Esophagus muscularis mucosa (tissue), 4 donors: ENCODE data around the gene POLR1E. TPM values are rescaled to one million over a fixed set of nuclear protein-coding genes. Genes with fewer than 3 reads are reported as not detected.

Experiments used
- DNase-seq: peaks from one replicate; pipeline ENCODE4 v3.0.0-alpha.2; 2017; ENCODE audit errors: extremely low spot score
- H3K27ac ChIP-seq, 4 donors: fragments of 200-600 bp; sonication (generic); replicated peaks in 1 of 4; 1 replicate in 3 of 4; 2 replicates in 1 of 4; pipeline ENCODE4 v1.5.1; 2016 to 2019; ENCODE audit warnings: mild to moderate bottlenecking in 1 of 4
- H3K27me3 ChIP-seq, 4 donors: fragments of 200-600 bp; sonication (generic); one replicate each; pipeline versions ENCODE4 v1.5.1 to v1.6.0; 2016 to 2019
- H3K36me3 ChIP-seq, 4 donors: fragments of 200-600 bp; sonication (generic); one replicate each; pipeline ENCODE4 v1.5.1; 2016 to 2019
- H3K4me1 ChIP-seq, 4 donors: fragments of 200-600 bp; sonication (generic); one replicate each; pipeline ENCODE4 v1.5.1; 2016 to 2019
- H3K4me3 ChIP-seq, 4 donors: fragments of 200-600 bp; sonication (generic); 1 replicate in 2 of 4; 2 replicates in 2 of 4; pipeline ENCODE4 v1.5.1; 2016 to 2019; ENCODE audit warnings: mild to moderate bottlenecking in 4 of 4, moderate library complexity in 1 of 4
- H3K9me3 ChIP-seq, 4 donors: fragments of 200-600 bp; sonication (generic); 1 replicate in 3 of 4; 2 replicates in 1 of 4; pipeline ENCODE4 v1.5.1; 2016 to 2019
- EP300 ChIP-seq: sonication (generic); formaldehyde crosslinking; IDR thresholded peaks from one replicate; pipeline ENCODE4 v1.6.1; 2017; ENCODE audit warnings: antibody characterized with exemption
- POLR2A ChIP-seq: fragments of 450-650 bp; IDR thresholded peaks from one replicate; pipeline ENCODE4 v1.6.1; 2017; ENCODE audit warnings: antibody characterized with exemption, moderate library complexity, mild to moderate bottlenecking, low read depth
- POLR2AphosphoS5 ChIP-seq, 2 donors: sonication (generic); formaldehyde crosslinking; IDR thresholded peaks; one replicate each; pipeline ENCODE4 v1.6.1; 2017; ENCODE audit warnings: antibody characterized with exemption in 2 of 2
- WGBS: methylation state at CpG from one replicate; pipeline ENCODE4 v1.1.5; 2018; 5-methylcytosine and 5-hydroxymethylcytosine counted together
- intact Hi-C: fragments of 100-400 bp; cut with DNase I; formaldehyde crosslinking; loops from one replicate; pipeline ENCODE4 v1.15.1; 2023
- total RNA-seq, 4 donors: library from RNA; depleted of rRNA; stranded (reverse); fragments of >200 nt; gene quantifications; one replicate each; pipeline versions ENCODE4 v1.1.0 to v1.2.1, GENCODE V29; 2016
- TF ChIP-seq, protein P1 (sequence below), 3 experiments: fragments of 200-600 bp in 2 of 3; fragments of 450-650 bp in 1 of 3; sonication (generic) in 2 of 3; IDR thresholded peaks; one replicate each; pipeline ENCODE4 v1.5.1; 2017 to 2019; ENCODE audit warnings: antibody characterized with exemption in 3 of 3, mild to moderate bottlenecking in 2 of 3, moderate library complexity in 1 of 3

POLR1E gene
- total RNA-seq, 4 donors from 2014 or later, result 17.4 to 36.8 (median 24.5) TPM

DNA sequence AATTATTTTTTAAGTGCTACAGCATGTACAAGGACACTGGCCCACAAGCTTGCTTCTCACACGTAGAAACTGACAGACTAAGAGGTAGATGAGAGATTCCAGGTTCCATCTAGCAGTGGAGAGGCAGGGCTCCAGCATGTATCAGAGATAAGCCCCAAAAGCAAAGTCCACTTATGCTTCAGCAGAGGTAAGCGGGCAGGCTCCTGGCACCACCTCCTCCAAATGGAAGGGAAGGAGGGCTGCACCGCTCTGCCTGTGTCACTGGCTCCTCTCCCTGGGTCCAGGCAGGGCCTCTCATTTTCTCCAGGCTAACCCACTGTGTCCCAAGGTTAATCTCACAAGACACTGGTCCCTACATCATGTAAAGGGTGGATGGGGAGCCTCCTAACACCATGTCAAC is 47.4 kb upstream of the POLR1E start:
- Histone ChIP-seq H3K27ac (no peak overlapping the region), H3K36me3 (peaks cover 32 to 94% (median 79%) of the 10 kb centered on the region in 4 donors), H3K27me3 (no peaks in the 10 kb centered on the region), H3K4me3 (no peak overlapping the region), H3K9me3 (no peaks in the 10 kb centered on the region), H3K4me1 (peaks cover 19 to 29% (median 21%) of the 10 kb centered on the region in 4 donors)
- TF ChIP-seq POLR2A (no peak), EP300 (no peak)
- TF ChIP-seq, protein P1, sequence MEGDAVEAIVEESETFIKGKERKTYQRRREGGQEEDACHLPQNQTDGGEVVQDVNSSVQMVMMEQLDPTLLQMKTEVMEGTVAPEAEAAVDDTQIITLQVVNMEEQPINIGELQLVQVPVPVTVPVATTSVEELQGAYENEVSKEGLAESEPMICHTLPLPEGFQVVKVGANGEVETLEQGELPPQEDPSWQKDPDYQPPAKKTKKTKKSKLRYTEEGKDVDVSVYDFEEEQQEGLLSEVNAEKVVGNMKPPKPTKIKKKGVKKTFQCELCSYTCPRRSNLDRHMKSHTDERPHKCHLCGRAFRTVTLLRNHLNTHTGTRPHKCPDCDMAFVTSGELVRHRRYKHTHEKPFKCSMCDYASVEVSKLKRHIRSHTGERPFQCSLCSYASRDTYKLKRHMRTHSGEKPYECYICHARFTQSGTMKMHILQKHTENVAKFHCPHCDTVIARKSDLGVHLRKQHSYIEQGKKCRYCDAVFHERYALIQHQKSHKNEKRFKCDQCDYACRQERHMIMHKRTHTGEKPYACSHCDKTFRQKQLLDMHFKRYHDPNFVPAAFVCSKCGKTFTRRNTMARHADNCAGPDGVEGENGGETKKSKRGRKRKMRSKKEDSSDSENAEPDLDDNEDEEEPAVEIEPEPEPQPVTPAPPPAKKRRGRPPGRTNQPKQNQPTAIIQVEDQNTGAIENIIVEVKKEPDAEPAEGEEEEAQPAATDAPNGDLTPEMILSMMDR (IDR thresholded peaks at IDR 0.05), result no peak
- DNase-seq, result no peak
- intact Hi-C loops, result no loop called here
- 89% methylated on average over 3 of the region's 3 CpGs for WGBS

DNA sequence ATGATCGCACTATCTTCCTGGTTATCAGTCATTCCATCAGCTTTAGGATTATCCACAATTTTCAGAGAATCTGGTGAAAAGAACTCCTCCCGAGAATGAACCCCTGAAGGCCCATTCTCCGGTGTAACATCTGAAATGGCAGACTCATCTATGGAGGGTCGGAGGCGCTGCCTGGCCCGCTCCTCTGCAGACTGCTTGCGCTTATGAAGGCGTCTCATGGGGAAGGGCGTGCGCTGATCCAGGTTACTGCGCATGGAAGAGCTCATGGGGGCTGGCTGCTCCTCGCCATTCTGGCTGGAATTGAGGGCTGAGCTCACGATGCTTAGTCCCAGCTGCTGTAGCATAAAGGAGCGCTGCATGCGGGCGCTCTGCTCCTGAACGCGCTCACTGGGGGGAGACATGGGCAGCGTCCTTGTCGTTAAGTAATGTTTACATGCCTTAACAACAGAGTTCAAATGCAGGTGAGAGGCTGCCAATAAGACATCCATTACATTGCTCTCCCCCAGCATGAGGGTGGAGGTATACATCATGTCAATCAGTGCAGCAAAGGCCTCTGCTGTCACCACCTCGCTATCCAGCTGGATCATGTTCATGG is 43.9 kb upstream of the POLR1E start:
- peaks cover 10 to 17% (median 16%) of the 10 kb centered on the region in 4 donors for H3K4me1 ChIP-seq
- WGBS, result 96% methylated on average over 16 of the region's 21 CpGs
- peaks cover 25 to 61% (median 56%) of the 10 kb centered on the region in 4 donors for H3K36me3 ChIP-seq
- H3K27me3 ChIP-seq, result no peaks in the 10 kb centered on the region
- TF ChIP-seq POLR2AphosphoS5 (IDR thresholded peaks at IDR 0.05) (no peak), POLR2A (no peak), EP300 (no peak)
- TF ChIP-seq, protein P1 (IDR thresholded peaks at IDR 0.05), result no peak
- H3K27ac ChIP-seq, result no peak overlapping the region
- intact Hi-C loops, result no loop called here
- no peaks in the 10 kb centered on the region for H3K9me3 ChIP-seq
- H3K4me3 ChIP-seq, result no peak overlapping the region
- DNase-seq, result no peak

DNA sequence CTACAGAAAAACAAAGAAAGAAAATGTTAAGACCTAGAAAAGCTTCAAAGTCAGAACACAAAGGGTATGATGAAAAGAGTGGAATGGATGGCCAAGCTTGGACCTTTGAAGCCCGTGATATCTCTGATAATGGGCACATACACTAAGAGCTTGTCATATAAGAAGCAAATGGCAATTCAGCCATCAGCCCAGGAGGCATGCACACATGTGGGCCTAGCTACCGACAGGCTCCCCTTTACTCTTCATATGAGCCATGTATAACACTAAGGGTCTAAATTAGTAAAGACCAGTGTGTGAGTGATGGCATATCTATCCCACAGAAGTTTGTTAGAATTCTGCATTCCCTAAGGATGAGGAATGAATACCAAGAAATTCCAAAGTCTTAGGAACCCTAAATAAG is 43.2 kb upstream of the POLR1E start:
- TF ChIP-seq EP300, result no peak
- TF ChIP-seq POLR2AphosphoS5 (IDR thresholded peaks at IDR 0.05), result no peak
- TF ChIP-seq, protein P1 (IDR thresholded peaks at IDR 0.05), result no peak
- no peak for TF ChIP-seq POLR2A
- intact Hi-C loops, result no loop called here
- Histone ChIP-seq H3K4me3 (no peak overlapping the region), H3K27ac (no peak overlapping the region), H3K4me1 (peaks cover 10 to 22% (median 16%) of the 10 kb centered on the region in 4 donors), H3K9me3 (no peaks in the 10 kb centered on the region), H3K36me3 (peaks cover 20 to 54% (median 49%) of the 10 kb centered on the region in 4 donors), H3K27me3 (no peaks in the 10 kb centered on the region)
- 94% methylated on average over 2 of the region's 2 CpGs for WGBS
- DNase-seq, result no peak

DNA sequence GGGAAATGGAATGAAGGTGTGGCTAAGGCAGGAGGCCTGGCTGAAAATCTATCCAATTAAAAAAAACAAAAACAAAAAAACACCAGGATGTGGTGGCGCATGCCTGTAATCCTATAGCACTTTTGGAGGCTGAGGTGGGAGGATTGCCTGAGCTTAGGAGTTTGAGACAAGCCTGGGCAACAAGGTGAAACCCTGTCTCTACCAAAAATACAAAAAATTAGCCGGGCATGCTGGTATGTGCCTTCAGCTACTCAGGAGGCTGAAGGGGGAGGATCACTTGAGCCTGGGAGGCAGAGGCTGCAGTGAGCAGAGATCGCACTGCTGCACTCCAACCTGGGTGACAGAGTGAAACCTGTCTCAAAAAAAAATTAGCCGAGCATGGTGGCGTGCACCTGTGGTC is 42.2 kb upstream of the POLR1E start:
- no peak overlapping the region for H3K4me3 ChIP-seq
- DNase-seq, result no peak
- H3K27me3 ChIP-seq, result no peaks in the 10 kb centered on the region
- TF ChIP-seq EP300, result no peak
- no peak for TF ChIP-seq POLR2AphosphoS5 (IDR thresholded peaks at IDR 0.05)
- TF ChIP-seq POLR2A, result no peak
- TF ChIP-seq, protein P1 (IDR thresholded peaks at IDR 0.05), result no peak
- 98% methylated on average over 5 of the region's 5 CpGs for WGBS
- peaks cover 18 to 44% (median 39%) of the 10 kb centered on the region in 4 donors for H3K36me3 ChIP-seq
- H3K9me3 ChIP-seq, result no peaks in the 10 kb centered on the region
- H3K27ac ChIP-seq, result no peak overlapping the region
- peaks cover 5 to 22% (median 13%) of the 10 kb centered on the region in 4 donors for H3K4me1 ChIP-seq
- intact Hi-C loops, result no loop called here

DNA sequence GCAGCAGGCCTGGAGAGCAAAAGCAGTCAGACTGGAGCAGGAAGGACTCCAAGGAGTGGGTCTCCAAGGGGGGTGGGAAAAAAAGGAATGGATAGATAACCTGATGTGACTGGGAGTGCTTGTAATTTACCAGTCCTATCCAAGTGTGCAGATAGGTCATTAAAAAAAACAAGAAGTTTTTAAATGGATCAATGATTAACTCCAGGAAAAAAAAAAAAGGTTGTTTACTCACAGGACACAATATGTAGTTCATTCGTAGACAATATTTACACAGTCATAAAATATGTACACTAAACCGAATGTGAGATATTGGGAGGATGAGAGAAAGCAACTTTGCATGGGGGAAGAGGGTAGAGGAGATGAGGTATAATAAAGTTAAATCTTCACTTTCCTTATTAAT is 40.9 kb upstream of the POLR1E start:
- Histone ChIP-seq H3K4me3 (no peak overlapping the region), H3K4me1 (peaks cover 0 to 22% (median 7%) of the 10 kb centered on the region in 4 donors), H3K36me3 (peaks cover 18 to 30% (median 28%) of the 10 kb centered on the region in 4 donors), H3K27me3 (no peaks in the 10 kb centered on the region), H3K9me3 (no peaks in the 10 kb centered on the region), H3K27ac (no peak overlapping the region)
- WGBS, result 85% methylated on average over 2 of the region's 2 CpGs
- intact Hi-C loops, result no loop called here
- TF ChIP-seq POLR2AphosphoS5 (IDR thresholded peaks at IDR 0.05) (no peak), EP300 (no peak), POLR2A (no peak)
- TF ChIP-seq, protein P1 (IDR thresholded peaks at IDR 0.05), result no peak
- DNase-seq, result no peak
